ENCODE results near the gene BRD3OS.
"Not testable (repeated sequence)": the region's sequence is repeated elsewhere in the genome, so short reads cannot be mapped to it uniquely, and the experiment has no call there.

BRD3OS gene

GRCh38 chr9:133981589-133981957 is 43.7 kb upstream of the BRD3OS start:
- Histone ChIP-seq H3K9me3 (ENCODE audit: control insufficient read depth, low read length) (no peaks in the 10 kb centered on the region), H3K4me3 (ENCODE audit: low read length) (no peak overlapping the region), H3K9ac (ENCODE audit: low read length) (no peak overlapping the region), H3K4me1 (ENCODE audit: control insufficient read depth, insufficient read depth, low read length) (peaks cover 13% of the 10 kb centered on the region), H3K36me3 (ENCODE audit: control insufficient read depth, insufficient read depth, low read length) (no peaks in the 10 kb centered on the region), H3K27me3 (ENCODE audit: control insufficient read depth, insufficient read depth, low read length) (no peaks in the 10 kb centered on the region)

- Histone ChIP-seq H3K36me3 (ENCODE audit: control insufficient read depth, insufficient read depth, low read length) (no peaks in the 10 kb centered on the region), H3K4me1 (ENCODE audit: control insufficient read depth, insufficient read depth, low read length) (peaks cover 10% of the 10 kb centered on the region), H3K9ac (ENCODE audit: low read length) (no peak overlapping the region), H3K27me3 (ENCODE audit: control insufficient read depth, insufficient read depth, low read length) (no peaks in the 10 kb centered on the region), H3K9me3 (ENCODE audit: control insufficient read depth, low read length) (no peaks in the 10 kb centered on the region), H3K4me3 (ENCODE audit: low read length) (no peak overlapping the region)
Measured at GRCh38 chr9:133981958-133982681, 43.2 kb upstream of the BRD3OS start.

GRCh38 chr9:133982971-133983720 is 42.1 kb upstream of the BRD3OS start:
- H3K4me1 ChIP-seq (ENCODE audit: control insufficient read depth, insufficient read depth, low read length), result peaks cover 10% of the 10 kb centered on the region
- H3K9ac ChIP-seq (ENCODE audit: low read length), result no peak overlapping the region
- H3K27me3 ChIP-seq (ENCODE audit: control insufficient read depth, insufficient read depth, low read length), result no peaks in the 10 kb centered on the region
- H3K9me3 ChIP-seq (ENCODE audit: control insufficient read depth, low read length), result no peaks in the 10 kb centered on the region
- no peak overlapping the region for H3K4me3 ChIP-seq (ENCODE audit: low read length)
- no peaks in the 10 kb centered on the region for H3K36me3 ChIP-seq (ENCODE audit: control insufficient read depth, insufficient read depth, low read length)

- no peaks in the 10 kb centered on the region for H3K36me3 ChIP-seq (ENCODE audit: control insufficient read depth, insufficient read depth, low read length)
- H3K27me3 ChIP-seq (ENCODE audit: control insufficient read depth, insufficient read depth, low read length), result peaks cover 3% of the 10 kb centered on the region
- H3K9ac ChIP-seq (ENCODE audit: low read length), result no peak overlapping the region
- H3K9me3 ChIP-seq (ENCODE audit: control insufficient read depth, low read length), result no peaks in the 10 kb centered on the region
- peaks cover 16% of the 10 kb centered on the region for H3K4me1 ChIP-seq (ENCODE audit: control insufficient read depth, insufficient read depth, low read length)
- H3K4me3 ChIP-seq (ENCODE audit: low read length), result no peak overlapping the region
Measured at GRCh38 chr9:133986061-133986460, 39.2 kb upstream of the BRD3OS start.

GRCh38 chr9:133986774-133987445 is 38.4 kb upstream of the BRD3OS start:
- H3K36me3 ChIP-seq (ENCODE audit: control insufficient read depth, insufficient read depth, low read length), result no peaks in the 10 kb centered on the region
- peaks cover 18% of the 10 kb centered on the region for H3K4me1 ChIP-seq (ENCODE audit: control insufficient read depth, insufficient read depth, low read length)
- H3K27me3 ChIP-seq (ENCODE audit: control insufficient read depth, insufficient read depth, low read length), result peaks cover 4% of the 10 kb centered on the region
- H3K9me3 ChIP-seq (ENCODE audit: control insufficient read depth, low read length), result no peaks in the 10 kb centered on the region
- no peak overlapping the region for H3K4me3 ChIP-seq (ENCODE audit: low read length)
- H3K9ac ChIP-seq (ENCODE audit: low read length), result no peak overlapping the region

- no peak overlapping the region for H3K9ac ChIP-seq (ENCODE audit: low read length)
- no peaks in the 10 kb centered on the region for H3K9me3 ChIP-seq (ENCODE audit: control insufficient read depth, low read length)
- no peaks in the 10 kb centered on the region for H3K36me3 ChIP-seq (ENCODE audit: control insufficient read depth, insufficient read depth, low read length)
- H3K4me1 ChIP-seq (ENCODE audit: control insufficient read depth, insufficient read depth, low read length), result peaks cover 18% of the 10 kb centered on the region
- peaks cover 4% of the 10 kb centered on the region for H3K27me3 ChIP-seq (ENCODE audit: control insufficient read depth, insufficient read depth, low read length)
- H3K4me3 ChIP-seq (ENCODE audit: low read length), result no peak overlapping the region
Measured at GRCh38 chr9:133987446-133987788, 37.9 kb upstream of the BRD3OS start.

- Histone ChIP-seq H3K4me3 (ENCODE audit: low read length) (no peak overlapping the region), H3K27me3 (ENCODE audit: control insufficient read depth, insufficient read depth, low read length) (peaks cover 4% of the 10 kb centered on the region), H3K36me3 (ENCODE audit: control insufficient read depth, insufficient read depth, low read length) (no peaks in the 10 kb centered on the region), H3K9ac (ENCODE audit: low read length) (no peak overlapping the region), H3K9me3 (ENCODE audit: control insufficient read depth, low read length) (no peaks in the 10 kb centered on the region), H3K4me1 (ENCODE audit: control insufficient read depth, insufficient read depth, low read length) (peaks cover 19% of the 10 kb centered on the region)
Measured at GRCh38 chr9:133987946-133988665, 37.2 kb upstream of the BRD3OS start.

GRCh38 chr9:133988771-133989170 is 36.5 kb upstream of the BRD3OS start:
- not testable (repeated sequence) for H3K9me3 ChIP-seq (ENCODE audit: control insufficient read depth, low read length); H3K36me3 ChIP-seq (ENCODE audit: control insufficient read depth, insufficient read depth, low read length); H3K9ac ChIP-seq (ENCODE audit: low read length); H3K27me3 ChIP-seq (ENCODE audit: control insufficient read depth, insufficient read depth, low read length); H3K4me3 ChIP-seq (ENCODE audit: low read length)
- H3K4me1 ChIP-seq (ENCODE audit: control insufficient read depth, insufficient read depth, low read length), result peaks cover 26% of the 10 kb centered on the region

- peaks cover 4% of the 10 kb centered on the region for H3K27me3 ChIP-seq (ENCODE audit: control insufficient read depth, insufficient read depth, low read length)
- no peaks in the 10 kb centered on the region for H3K36me3 ChIP-seq (ENCODE audit: control insufficient read depth, insufficient read depth, low read length)
- peaks cover 35% of the 10 kb centered on the region for H3K4me1 ChIP-seq (ENCODE audit: control insufficient read depth, insufficient read depth, low read length)
- H3K9ac ChIP-seq (ENCODE audit: low read length), result no peak overlapping the region
- H3K4me3 ChIP-seq (ENCODE audit: low read length), result no peak overlapping the region
- no peaks in the 10 kb centered on the region for H3K9me3 ChIP-seq (ENCODE audit: control insufficient read depth, low read length)
Measured at GRCh38 chr9:133989625-133990365, 35.5 kb upstream of the BRD3OS start.

GRCh38 chr9:133990366-133991213 is 34.7 kb upstream of the BRD3OS start:
- Histone ChIP-seq H3K27me3 (ENCODE audit: control insufficient read depth, insufficient read depth, low read length) (peaks cover 4% of the 10 kb centered on the region), H3K9me3 (ENCODE audit: control insufficient read depth, low read length) (no peaks in the 10 kb centered on the region), H3K36me3 (ENCODE audit: control insufficient read depth, insufficient read depth, low read length) (no peaks in the 10 kb centered on the region), H3K4me1 (ENCODE audit: control insufficient read depth, insufficient read depth, low read length) (peaks cover 35% of the 10 kb centered on the region), H3K4me3 (ENCODE audit: low read length) (no peak overlapping the region), H3K9ac (ENCODE audit: low read length) (peak overlapping the region; percentile 57)
